ACC112 (cell line): ENCODE measurements around the gene RRAGB.
"Not testable (repeated sequence)": the region's sequence is repeated elsewhere in the genome, so short reads cannot be mapped to it uniquely, and the experiment has no call there.

Experiments
- H2AFZ ChIP-seq: fragments of 200-600 bp; sonication (generic); one replicate; pipeline ENCODE4 v1.6.0; 2017; ENCODE audit warnings: antibody characterized with exemption, low read length; ENCODE audit not compliant: unreplicated experiment
- H3K27ac ChIP-seq: fragments of 200-600 bp; sonication (generic); 2 replicates; pipeline ENCODE4 v1.5.1; 2014; ENCODE audit warnings: low read depth, mild to moderate bottlenecking, antibody characterized with exemption, low read length, moderate library complexity
- H3K27me3 ChIP-seq: fragments of 200-600 bp; sonication (generic); 2 replicates; pipeline ENCODE4 v1.6.1; 2014; ENCODE audit warnings: mild to moderate bottlenecking, antibody characterized with exemption, low read length, moderate library complexity, mixed read lengths; ENCODE audit not compliant: insufficient read depth
- H3K36me3 ChIP-seq: fragments of 200-600 bp; sonication (generic); 2 replicates; pipeline ENCODE4 v1.6.1; 2016; ENCODE audit warnings: mild to moderate bottlenecking, antibody characterized with exemption, low read length, moderate library complexity, mixed read lengths; ENCODE audit not compliant: insufficient read depth
- H3K4me1 ChIP-seq: fragments of 200-600 bp; sonication (generic); one replicate; pipeline ENCODE4 v1.6.1; 2016; ENCODE audit warnings: low read length, mixed read lengths; ENCODE audit not compliant: insufficient read depth, unreplicated experiment, control insufficient read depth
- H3K4me3 ChIP-seq: fragments of 200-600 bp; sonication (generic); 2 replicates; pipeline ENCODE4 v1.5.1; 2014; ENCODE audit warnings: mild to moderate bottlenecking, low read depth, low read length
- H3K79me2 ChIP-seq: fragments of 200-600 bp; sonication (generic); one replicate; pipeline ENCODE4 v1.6.0; 2016; ENCODE audit warnings: low read length; ENCODE audit not compliant: control insufficient read depth, unreplicated experiment, insufficient read depth

Gene RRAGB

GRCh38 chrX:55713631-55714030 lies 3.9 kb upstream of the RRAGB start:
- Histone ChIP-seq H3K79me2 (peaks cover under 1% of the 10 kb centered on the region), H3K27ac (no peak overlapping the region), H3K4me3 (no peak overlapping the region), H3K36me3 (no peaks in the 10 kb centered on the region), H3K4me1 (peaks cover 8% of the 10 kb centered on the region), H3K27me3 (no peaks in the 10 kb centered on the region), H2AFZ (no peak overlapping the region)

- Histone ChIP-seq H3K27me3 (no peaks in the 10 kb centered on the region), H3K4me3 (no peak overlapping the region), H3K36me3 (no peaks in the 10 kb centered on the region), H2AFZ (no peak overlapping the region), H3K79me2 (peaks cover 6% of the 10 kb centered on the region), H3K27ac (no peak overlapping the region), H3K4me1 (peaks cover 10% of the 10 kb centered on the region)
Measured at GRCh38 chrX:55714161-55714560, 3.4 kb upstream of the RRAGB start.

GRCh38 chrX:55715847-55716246 lies 1.7 kb upstream of the RRAGB start:
- Histone ChIP-seq H3K79me2 (peaks cover 8% of the 10 kb centered on the region), H3K27ac (no peak overlapping the region), H3K27me3 (no peaks in the 10 kb centered on the region), H3K4me3 (no peak overlapping the region), H2AFZ (no peak overlapping the region), H3K36me3 (0 out of 2 replicates have a peak, but pooled peaks cover 2% of the 10 kb centered on the region), H3K4me1 (peaks cover 13% of the 10 kb centered on the region)

- Histone ChIP-seq H3K36me3 (0 out of 2 replicates have a peak, but pooled peaks cover 3% of the 10 kb centered on the region), H3K4me1 (peaks cover 7% of the 10 kb centered on the region), H3K79me2 (peaks cover 8% of the 10 kb centered on the region), H3K27me3 (no peaks in the 10 kb centered on the region), H3K4me3 (peak overlapping the region; percentile 27), H3K27ac (0 out of 2 replicates have a peak overlapping the region, but pooled peaks have one; percentile 3), H2AFZ (peak overlapping the region; percentile 72)
Measured at GRCh38 chrX:55716937-55717336, 612 bp upstream of the RRAGB start.

- Histone ChIP-seq H3K36me3 (peaks cover 3% of the 10 kb centered on the region; the same call in 1 of the 2 replicates), H2AFZ (no peak overlapping the region), H3K27ac (no peak overlapping the region), H3K4me3 (no peak overlapping the region), H3K4me1 (no peaks in the 10 kb centered on the region), H3K79me2 (no peaks in the 10 kb centered on the region), H3K27me3 (no peaks in the 10 kb centered on the region)
Measured at GRCh38 chrX:55731826-55732225, 14.3 kb downstream of the RRAGB start.

- no peak overlapping the region for H3K27ac ChIP-seq
- no peaks in the 10 kb centered on the region for H3K27me3 ChIP-seq
- no peaks in the 10 kb centered on the region for H3K79me2 ChIP-seq
- no peaks in the 10 kb centered on the region for H3K4me1 ChIP-seq
- H3K36me3 ChIP-seq: no peaks in the 10 kb centered on the region
- H2AFZ ChIP-seq: no peak overlapping the region
- H3K4me3 ChIP-seq: no peak overlapping the region
Measured at GRCh38 chrX:55738969-55739368, 21.4 kb downstream of the RRAGB start.

GRCh38 chrX:55742649-55743048 lies 25.1 kb downstream of the RRAGB start:
- Histone ChIP-seq H3K27ac (no peak overlapping the region), H3K36me3 (no peaks in the 10 kb centered on the region), H3K4me1 (no peaks in the 10 kb centered on the region), H3K4me3 (no peak overlapping the region), H3K27me3 (no peaks in the 10 kb centered on the region), H2AFZ (no peak overlapping the region), H3K79me2 (no peaks in the 10 kb centered on the region)

GRCh38 chrX:55748463-55748862 lies 30.9 kb downstream of the RRAGB start:
- H3K4me3 ChIP-seq, H3K27ac ChIP-seq, H3K27me3 ChIP-seq, H2AFZ ChIP-seq, H3K79me2 ChIP-seq, H3K36me3 ChIP-seq, H3K4me1 ChIP-seq: not testable (repeated sequence)

- Histone ChIP-seq H3K36me3 (no peaks in the 10 kb centered on the region), H3K4me3 (no peak overlapping the region), H3K4me1 (no peaks in the 10 kb centered on the region), H2AFZ (no peak overlapping the region), H3K27me3 (no peaks in the 10 kb centered on the region), H3K79me2 (no peaks in the 10 kb centered on the region), H3K27ac (no peak overlapping the region)
Measured at GRCh38 chrX:55750256-55750655, 32.7 kb downstream of the RRAGB start.

GRCh38 chrX:55754861-55755294 lies 37.3 kb downstream of the RRAGB start:
- H3K36me3 ChIP-seq: 0 out of 2 replicates have a peak, but pooled peaks cover 2% of the 10 kb centered on the region
- H2AFZ ChIP-seq: no peak overlapping the region
- H3K79me2 ChIP-seq: no peaks in the 10 kb centered on the region
- H3K4me3 ChIP-seq: no peak overlapping the region
- no peak overlapping the region for H3K27ac ChIP-seq
- H3K27me3 ChIP-seq: no peaks in the 10 kb centered on the region
- H3K4me1 ChIP-seq: peaks cover 6% of the 10 kb centered on the region

- Histone ChIP-seq H2AFZ (no peak overlapping the region), H3K4me1 (peaks cover 6% of the 10 kb centered on the region), H3K4me3 (no peak overlapping the region), H3K27ac (no peak overlapping the region), H3K79me2 (no peaks in the 10 kb centered on the region), H3K36me3 (0 out of 2 replicates have a peak, but pooled peaks cover 2% of the 10 kb centered on the region), H3K27me3 (no peaks in the 10 kb centered on the region)
Measured at GRCh38 chrX:55758033-55758432, 40.5 kb downstream of the RRAGB start.
